ENCODE data around the gene MTHFSD. TPM values are rescaled to one million over a fixed set of nuclear protein-coding genes. Genes with fewer than 3 reads are reported as not detected.
A peak's percentile ranks its signal among the peaks of the same experiment; 100 is the strongest.

The MTHFSD gene
- total and polyA plus RNA-seq, 2 of the 8 experiments (the other 6 are each of a cell fraction or from before 2014, with no cell fraction given): 7.1 to 9.8 TPM

DNA sequence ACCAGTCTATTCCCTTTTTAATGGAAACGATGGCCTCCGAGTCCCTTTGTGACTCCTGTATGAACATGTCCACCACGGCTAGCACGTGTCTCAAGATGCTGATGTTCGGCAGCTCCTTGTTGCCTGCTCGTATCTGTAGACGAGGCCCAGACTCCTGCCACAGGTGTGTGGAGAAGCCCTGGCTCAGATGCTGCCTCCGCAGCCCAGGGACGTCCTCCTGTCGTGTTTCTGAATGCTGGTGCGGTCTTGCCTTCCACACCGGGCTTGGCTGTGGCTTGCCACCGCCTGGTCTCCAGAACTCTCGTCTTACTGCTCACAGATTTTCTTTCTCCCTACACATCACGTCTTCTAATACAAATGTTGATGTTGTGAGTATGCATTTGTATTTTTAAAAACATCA, 27.7 kb downstream of the MTHFSD start:
- H3K4ac ChIP-seq (replicated peaks; ENCODE audit: insufficient read length, low read depth, low read length): no peak overlapping the region
- FAIRE-seq (no peak), DNase-seq (ENCODE audit: low read depth in 1 of 2, low spot score in 2 of 2) (no peak)
- no peaks in the 10 kb centered on the region for H3K79me1 ChIP-seq (ENCODE audit: low read depth, low read length)
- no peak overlapping the region for H4K5ac ChIP-seq (ENCODE audit: insufficient read length, low read depth, low read length)
- no peaks in the 10 kb centered on the region for H3K4me1 ChIP-seq (replicated peaks in 1 of 4; ENCODE audit: control insufficient read depth in 3 of 4, insufficient read depth in 4 of 4, low read length in 3 of 4)
- H2AFZ ChIP-seq (ENCODE audit: low read length): no peak overlapping the region
- 88% methylated on average over 15 of the region's 15 CpGs; no CpG with 5 or more reads in 1 of the 2 experiments for WGBS, 2 experiments (ENCODE audit: extremely low coverage in 1 of 2, insufficient coverage in 1 of 2, insufficient read length in 1 of 2, insufficient replicate concordance in 2 of 2, low coverage in 1 of 2, low lambda C conversion rate in 2 of 2, missing lambda C conversion rate in 1 of 2)
- peaks cover 3 to 12% of the 10 kb centered on the region in 2 experiments; a peak in 2 of 4 replicates for H3K9me3 ChIP-seq (ENCODE audit: insufficient read depth in 2 of 2, low read depth in 1 of 2, low read length in 1 of 2)
- no peak overlapping the region for H2BK120ac ChIP-seq (replicated peaks; ENCODE audit: low read depth, low read length)
- ChIA-PET CTCF (ENCODE audit: partially characterized antibody) (interaction anchor here (0.6 to 1.8 kb wide), 5 partner anchors 9 to 369 kb away, joined by 3 to 4 read pairs (median 4); no protein-coding TSS in a partner anchor), POLR2A (ENCODE audit: partially characterized antibody) (interaction anchor here (1.4 to 1.8 kb wide), 2 partner anchors 9 to 16 kb away, joined by 4 to 5 read pairs; no protein-coding TSS in a partner anchor)
- H2AK5ac ChIP-seq (ENCODE audit: low read depth, low read length): 0 out of 2 replicates have a peak overlapping the region, but pooled peaks have one; percentile 28
- H4K91ac ChIP-seq (replicated peaks; ENCODE audit: insufficient read length, low read length): no peak overlapping the region
- no peak overlapping the region for H3K23ac ChIP-seq (ENCODE audit: insufficient read length)
- H2BK15ac ChIP-seq (ENCODE audit: low read length): no peak overlapping the region
- no peak overlapping the region for H3K14ac ChIP-seq (ENCODE audit: insufficient read length)
- H3K56ac ChIP-seq (replicated peaks; ENCODE audit: insufficient read length, low read depth, low read length): no peak overlapping the region
- H3K18ac ChIP-seq (ENCODE audit: extremely low read depth, low read length): no peak overlapping the region; the same call in 1 of the 2 replicates
- H3K36me3 ChIP-seq (ENCODE audit: control insufficient read depth in 2 of 4, insufficient read depth in 4 of 4, low read length in 3 of 4): no peaks in the 10 kb centered on the region
- no peak overlapping the region for H3K9ac ChIP-seq (replicated peaks in 1 of 4; ENCODE audit: extremely low read depth in 1 of 4, low read depth in 3 of 4, low read length in 3 of 4)
- H2BK5ac ChIP-seq (ENCODE audit: low read depth, low read length): no peak overlapping the region
- no peaks in the 10 kb centered on the region for H3K23me2 ChIP-seq (ENCODE audit: low read depth, low read length)
- H3K79me2 ChIP-seq (ENCODE audit: control insufficient read depth in 1 of 2, insufficient read depth in 2 of 2, low read length in 2 of 2): no peaks in the 10 kb centered on the region
- no peak overlapping the region for H2BK20ac ChIP-seq (ENCODE audit: low read length)
- no peak overlapping the region for H3K27ac ChIP-seq (ENCODE audit: low read depth, low read length)
- no peaks in the 10 kb centered on the region for H3K27me3 ChIP-seq (replicated peaks in 1 of 4; ENCODE audit: control insufficient read depth in 3 of 4, extremely low read depth in 1 of 4, insufficient read depth in 3 of 4, low read length in 3 of 4)
- H3K4me2 ChIP-seq (ENCODE audit: insufficient read depth in 1 of 2, low read depth in 2 of 2, low read length in 2 of 2): no peak overlapping the region
- no peaks in the 10 kb centered on the region for H4K20me1 ChIP-seq (replicated peaks in 1 of 2; ENCODE audit: control insufficient read depth in 1 of 2, insufficient read depth in 2 of 2, low read length in 2 of 2)
- no peak overlapping the region for H3K4me3 ChIP-seq (ENCODE audit: extremely low read depth in 1 of 4, insufficient read depth in 2 of 4, low read depth in 3 of 4, low read length in 4 of 4)
- TF ChIP-seq SRF (IDR thresholded peaks at IDR 0.05; ENCODE audit: low read depth, low read length) (no peak), YY1 (IDR thresholded peaks at IDR 0.05; ENCODE audit: low read depth, low read length) (no peak), POLR2AphosphoS5 (IDR thresholded peaks at IDR 0.05; ENCODE audit: low read depth, low read length) (no peak), KDM5A (IDR thresholded peaks at IDR 0.05; ENCODE audit: low read length) (no peak), HDAC6 (IDR thresholded peaks at IDR 0.05; ENCODE audit: low read depth, low read length) (no peak), FOSL1 (IDR thresholded peaks at IDR 0.05; ENCODE audit: insufficient read depth, low read depth, low read length) (no peak)
- TF ChIP-seq, protein P1, sequence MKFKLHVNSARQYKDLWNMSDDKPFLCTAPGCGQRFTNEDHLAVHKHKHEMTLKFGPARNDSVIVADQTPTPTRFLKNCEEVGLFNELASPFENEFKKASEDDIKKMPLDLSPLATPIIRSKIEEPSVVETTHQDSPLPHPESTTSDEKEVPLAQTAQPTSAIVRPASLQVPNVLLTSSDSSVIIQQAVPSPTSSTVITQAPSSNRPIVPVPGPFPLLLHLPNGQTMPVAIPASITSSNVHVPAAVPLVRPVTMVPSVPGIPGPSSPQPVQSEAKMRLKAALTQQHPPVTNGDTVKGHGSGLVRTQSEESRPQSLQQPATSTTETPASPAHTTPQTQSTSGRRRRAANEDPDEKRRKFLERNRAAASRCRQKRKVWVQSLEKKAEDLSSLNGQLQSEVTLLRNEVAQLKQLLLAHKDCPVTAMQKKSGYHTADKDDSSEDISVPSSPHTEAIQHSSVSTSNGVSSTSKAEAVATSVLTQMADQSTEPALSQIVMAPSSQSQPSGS (IDR thresholded peaks at IDR 0.05; ENCODE audit: low read length): no peak
- H2BK12ac ChIP-seq (ENCODE audit: low read depth, low read length): no peak overlapping the region
- no peak overlapping the region for H4K8ac ChIP-seq (ENCODE audit: extremely low read depth, insufficient read depth, low read length)

All from H1 (cell line).